ENCODE measurements around the gene ALDH9A1. TPM values are rescaled to one million over a fixed set of nuclear protein-coding genes. Genes with fewer than 3 reads are reported as not detected.

ALDH9A1 gene
- total RNA-seq, 1 donor from 2014 or later = 123 TPM

GRCh38 chr1:165698761-165699052, 345 bp upstream of the ALDH9A1 start:
- no peak for DNase-seq (ENCODE audit: low spot score)
- peak overlapping the region; percentile 96 for H3K4me3 Mint-ChIP-seq (ENCODE audit: unreplicated experiment)
- H3K4me1 Mint-ChIP-seq (ENCODE audit: unreplicated experiment) = peaks cover 24% of the 10 kb centered on the region
- no peaks in the 10 kb centered on the region for H3K9me3 Mint-ChIP-seq (ENCODE audit: unreplicated experiment)
- no peaks in the 10 kb centered on the region for H3K36me3 Mint-ChIP-seq (ENCODE audit: low read depth, unreplicated experiment)
- H3K27ac Mint-ChIP-seq (ENCODE audit: unreplicated experiment) = peak overlapping the region; percentile 83
- peaks cover 6% of the 10 kb centered on the region for H3K27me3 Mint-ChIP-seq (ENCODE audit: unreplicated experiment)
- TF ChIP-seq, protein P1, sequence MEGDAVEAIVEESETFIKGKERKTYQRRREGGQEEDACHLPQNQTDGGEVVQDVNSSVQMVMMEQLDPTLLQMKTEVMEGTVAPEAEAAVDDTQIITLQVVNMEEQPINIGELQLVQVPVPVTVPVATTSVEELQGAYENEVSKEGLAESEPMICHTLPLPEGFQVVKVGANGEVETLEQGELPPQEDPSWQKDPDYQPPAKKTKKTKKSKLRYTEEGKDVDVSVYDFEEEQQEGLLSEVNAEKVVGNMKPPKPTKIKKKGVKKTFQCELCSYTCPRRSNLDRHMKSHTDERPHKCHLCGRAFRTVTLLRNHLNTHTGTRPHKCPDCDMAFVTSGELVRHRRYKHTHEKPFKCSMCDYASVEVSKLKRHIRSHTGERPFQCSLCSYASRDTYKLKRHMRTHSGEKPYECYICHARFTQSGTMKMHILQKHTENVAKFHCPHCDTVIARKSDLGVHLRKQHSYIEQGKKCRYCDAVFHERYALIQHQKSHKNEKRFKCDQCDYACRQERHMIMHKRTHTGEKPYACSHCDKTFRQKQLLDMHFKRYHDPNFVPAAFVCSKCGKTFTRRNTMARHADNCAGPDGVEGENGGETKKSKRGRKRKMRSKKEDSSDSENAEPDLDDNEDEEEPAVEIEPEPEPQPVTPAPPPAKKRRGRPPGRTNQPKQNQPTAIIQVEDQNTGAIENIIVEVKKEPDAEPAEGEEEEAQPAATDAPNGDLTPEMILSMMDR (IDR thresholded peaks at IDR 0.05; ENCODE audit: unreplicated experiment) = no peak

GRCh38 chr1:165697491-165697880, 876 bp downstream of the ALDH9A1 start:
- TF ChIP-seq, protein P1 (IDR thresholded peaks at IDR 0.05; ENCODE audit: unreplicated experiment) = no peak
- H3K4me1 Mint-ChIP-seq (ENCODE audit: unreplicated experiment) = peaks cover 24% of the 10 kb centered on the region
- peak overlapping the region; percentile 99 for H3K27ac Mint-ChIP-seq (ENCODE audit: unreplicated experiment)
- no peak for DNase-seq (ENCODE audit: low spot score)
- peaks cover 6% of the 10 kb centered on the region for H3K27me3 Mint-ChIP-seq (ENCODE audit: unreplicated experiment)
- H3K4me3 Mint-ChIP-seq (ENCODE audit: unreplicated experiment) = peak overlapping the region; percentile 96
- H3K9me3 Mint-ChIP-seq (ENCODE audit: unreplicated experiment) = no peaks in the 10 kb centered on the region
- no peaks in the 10 kb centered on the region for H3K36me3 Mint-ChIP-seq (ENCODE audit: low read depth, unreplicated experiment)

GRCh38 chr1:165696625-165697100, 1.7 kb downstream of the ALDH9A1 start:
- no peak for DNase-seq (ENCODE audit: low spot score)
- TF ChIP-seq, protein P1 (IDR thresholded peaks at IDR 0.05; ENCODE audit: unreplicated experiment) = no peak
- no peaks in the 10 kb centered on the region for H3K9me3 Mint-ChIP-seq (ENCODE audit: unreplicated experiment)
- peak overlapping the region; percentile 88 for H3K27ac Mint-ChIP-seq (ENCODE audit: unreplicated experiment)
- H3K4me3 Mint-ChIP-seq (ENCODE audit: unreplicated experiment) = peak overlapping the region; percentile 96
- peaks cover 6% of the 10 kb centered on the region for H3K27me3 Mint-ChIP-seq (ENCODE audit: unreplicated experiment)
- H3K36me3 Mint-ChIP-seq (ENCODE audit: low read depth, unreplicated experiment) = peaks cover 7% of the 10 kb centered on the region
- peaks cover 24% of the 10 kb centered on the region for H3K4me1 Mint-ChIP-seq (ENCODE audit: unreplicated experiment)

DNA sequence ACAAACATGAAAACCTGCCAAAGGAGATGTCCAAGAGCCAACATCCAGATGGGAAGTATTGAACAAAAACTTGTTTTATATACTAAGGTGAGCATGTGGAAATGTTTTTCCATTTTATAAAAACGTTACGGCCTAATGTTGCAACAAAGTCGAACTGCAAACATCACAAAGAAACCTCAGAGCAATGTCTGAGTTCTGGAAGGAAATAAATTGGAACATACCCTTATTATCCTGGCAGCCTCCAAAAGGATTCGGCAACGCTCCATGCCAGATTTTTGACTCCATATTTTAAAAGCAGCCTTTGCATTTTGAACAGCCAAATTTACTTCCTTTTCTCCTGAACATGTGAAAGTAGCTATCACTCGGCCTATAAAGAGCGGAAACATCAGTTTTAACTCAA, 3.3 kb downstream of the ALDH9A1 start:
- H3K4me3 Mint-ChIP-seq (ENCODE audit: unreplicated experiment) = no peak overlapping the region
- H3K4me1 Mint-ChIP-seq (ENCODE audit: unreplicated experiment) = peaks cover 24% of the 10 kb centered on the region
- TF ChIP-seq, protein P1 (IDR thresholded peaks at IDR 0.05; ENCODE audit: unreplicated experiment) = no peak
- H3K9me3 Mint-ChIP-seq (ENCODE audit: unreplicated experiment) = no peaks in the 10 kb centered on the region
- no peak overlapping the region for H3K27ac Mint-ChIP-seq (ENCODE audit: unreplicated experiment)
- no peak for DNase-seq (ENCODE audit: low spot score)
- peaks cover 6% of the 10 kb centered on the region for H3K27me3 Mint-ChIP-seq (ENCODE audit: unreplicated experiment)
- peaks cover 17% of the 10 kb centered on the region for H3K36me3 Mint-ChIP-seq (ENCODE audit: low read depth, unreplicated experiment)

- Mint-ChIP-seq H3K27ac (ENCODE audit: unreplicated experiment) (no peak overlapping the region), H3K4me1 (ENCODE audit: unreplicated experiment) (peaks cover 3% of the 10 kb centered on the region), H3K27me3 (ENCODE audit: unreplicated experiment) (no peaks in the 10 kb centered on the region), H3K4me3 (ENCODE audit: unreplicated experiment) (no peak overlapping the region), H3K9me3 (ENCODE audit: unreplicated experiment) (no peaks in the 10 kb centered on the region), H3K36me3 (ENCODE audit: low read depth, unreplicated experiment) (peaks cover 42% of the 10 kb centered on the region)
- DNase-seq (ENCODE audit: low spot score) = no peak
- TF ChIP-seq, protein P1 (IDR thresholded peaks at IDR 0.05; ENCODE audit: unreplicated experiment) = no peak
These were observed 10.3 kb downstream of the ALDH9A1 start for GRCh38 chr1:165688046-165688445.
